Measurements from ENCODE around the gene PNPLA2. TPM values are rescaled to one million over a fixed set of nuclear protein-coding genes. Genes with fewer than 3 reads are reported as not detected.

Gene PNPLA2
- total and polyA plus RNA-seq, 2 donors (not counting 1 experiment from before 2014, with no cell fraction given), result 16.2 to 33.9 TPM

DNA sequence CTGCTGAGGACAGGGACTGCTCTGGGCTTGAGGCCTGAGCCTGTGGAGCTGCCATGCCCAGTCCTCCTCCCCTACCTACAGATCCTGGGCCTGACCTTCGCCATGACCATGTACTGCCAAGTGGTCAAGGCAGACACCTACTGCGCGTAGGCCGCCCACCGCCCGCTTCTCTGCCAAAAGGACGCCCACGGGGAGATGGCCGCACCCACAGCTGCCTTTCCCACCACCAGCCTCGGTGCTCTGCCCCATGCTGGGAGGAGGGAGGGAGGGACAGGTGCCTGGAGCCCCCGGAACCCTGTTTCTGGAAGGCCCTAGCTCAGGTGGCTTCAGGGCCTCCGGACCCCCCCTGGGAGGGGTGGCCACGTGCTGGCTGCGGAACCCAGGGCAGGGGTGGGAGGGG lies 47.8 kb downstream of the PNPLA2 start:
- no peaks in the 10 kb centered on the region for H3K27me3 ChIP-seq (ENCODE audit: control insufficient read depth, insufficient read depth, low read length)
- H3K4me3 ChIP-seq (replicated peaks in 1 of 4; ENCODE audit: control extremely low read depth in 1 of 4, insufficient read depth in 1 of 4, low read depth in 3 of 4, low read length in 4 of 4), result no peak overlapping the region
- no peaks in the 10 kb centered on the region for H3K9me3 ChIP-seq (ENCODE audit: control insufficient read depth, insufficient read depth, low read depth, low read length)
- TF ChIP-seq EZH2 (IDR thresholded peaks at IDR 0.05; ENCODE audit: low read length, missing control alignments), result no peak
- peaks cover 26% of the 10 kb centered on the region for H3K36me3 ChIP-seq (ENCODE audit: control insufficient read depth, insufficient read depth, low read length)
- no peaks in the 10 kb centered on the region for H3K79me2 ChIP-seq (ENCODE audit: control insufficient read depth, insufficient read depth, low read length)
- H3K4me1 ChIP-seq (ENCODE audit: control insufficient read depth, extremely low read depth, insufficient read depth, low read length), result no peaks in the 10 kb centered on the region
- H3K9ac ChIP-seq (ENCODE audit: insufficient read depth, low read length), result no peak overlapping the region
- H3K4me2 ChIP-seq (ENCODE audit: extremely low read depth, insufficient read depth, low read length), result no peak overlapping the region
- H2AFZ ChIP-seq (ENCODE audit: low read length), result no peak overlapping the region
- no peak for DNase-seq (ENCODE audit: low read depth in 2 of 2)
- H4K20me1 ChIP-seq (ENCODE audit: control insufficient read depth, extremely low read depth, insufficient read depth, low read length), result no peaks in the 10 kb centered on the region
- no peak overlapping the region for H3K27ac ChIP-seq (ENCODE audit: insufficient read depth, low read length)

DNA sequence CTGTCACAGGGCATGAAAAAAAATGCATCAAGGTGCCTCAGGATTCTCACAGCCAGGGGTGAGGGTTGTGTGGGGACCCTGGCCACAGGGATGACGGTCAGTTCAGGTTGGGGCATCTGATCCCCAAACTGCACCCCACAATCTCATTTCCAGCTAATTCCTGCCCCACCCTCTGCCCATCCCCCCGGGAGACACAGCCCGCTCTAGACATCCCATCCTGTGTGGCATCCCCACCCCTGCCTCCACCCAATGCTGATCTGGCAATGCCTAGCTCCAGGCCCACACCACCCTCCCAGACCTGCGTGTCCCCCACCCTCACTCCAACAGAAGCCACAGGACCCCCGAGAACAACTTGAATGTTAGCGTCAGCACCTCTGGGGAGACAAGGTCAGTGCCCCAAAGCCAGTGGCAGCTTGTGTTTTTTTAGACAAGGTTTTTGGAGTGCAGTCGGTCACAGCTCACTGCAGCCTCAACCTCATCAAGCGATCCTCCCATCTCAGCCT lies 49.2 kb downstream of the PNPLA2 start:
- H3K79me2 ChIP-seq (ENCODE audit: control insufficient read depth, insufficient read depth, low read length), result no peaks in the 10 kb centered on the region
- H3K4me2 ChIP-seq (ENCODE audit: extremely low read depth, insufficient read depth, low read length), result no peak overlapping the region
- H2AFZ ChIP-seq (ENCODE audit: low read length), result no peak overlapping the region
- no peaks in the 10 kb centered on the region for H3K27me3 ChIP-seq (ENCODE audit: control insufficient read depth, insufficient read depth, low read length)
- no peaks in the 10 kb centered on the region for H4K20me1 ChIP-seq (ENCODE audit: control insufficient read depth, extremely low read depth, insufficient read depth, low read length)
- H3K36me3 ChIP-seq (ENCODE audit: control insufficient read depth, insufficient read depth, low read length), result peaks cover 17% of the 10 kb centered on the region
- no peak for DNase-seq (ENCODE audit: low read depth in 2 of 2)
- H3K9ac ChIP-seq (ENCODE audit: insufficient read depth, low read length), result no peak overlapping the region
- H3K4me1 ChIP-seq (ENCODE audit: control insufficient read depth, extremely low read depth, insufficient read depth, low read length), result peaks cover 8% of the 10 kb centered on the region
- TF ChIP-seq CTCF (conservative IDR thresholded peaks at IDR 0.05 in 1 of 2, IDR thresholded peaks at IDR 0.05 in 1 of 2; ENCODE audit: low read depth in 1 of 2, low read length in 2 of 2) (no peak), EZH2 (IDR thresholded peaks at IDR 0.05; ENCODE audit: low read length, missing control alignments) (no peak)
- H3K9me3 ChIP-seq (ENCODE audit: control insufficient read depth, insufficient read depth, low read depth, low read length), result no peaks in the 10 kb centered on the region
- no peak overlapping the region for H3K27ac ChIP-seq (ENCODE audit: insufficient read depth, low read length)
- H3K4me3 ChIP-seq (replicated peaks in 1 of 4; ENCODE audit: control extremely low read depth in 1 of 4, insufficient read depth in 1 of 4, low read depth in 3 of 4, low read length in 4 of 4), result no peak overlapping the region

GRCh38 chr11:868394-868793 lies 49.7 kb downstream of the PNPLA2 start:
- Histone ChIP-seq H3K79me2 (ENCODE audit: control insufficient read depth, insufficient read depth, low read length) (no peaks in the 10 kb centered on the region), H3K4me2 (ENCODE audit: extremely low read depth, insufficient read depth, low read length) (no peak overlapping the region), H3K4me3 (replicated peaks in 1 of 4; ENCODE audit: control extremely low read depth in 1 of 4, insufficient read depth in 1 of 4, low read depth in 3 of 4, low read length in 4 of 4) (no peak overlapping the region), H3K9ac (ENCODE audit: insufficient read depth, low read length) (no peak overlapping the region), H4K20me1 (ENCODE audit: control insufficient read depth, extremely low read depth, insufficient read depth, low read length) (no peaks in the 10 kb centered on the region), H2AFZ (ENCODE audit: low read length) (no peak overlapping the region), H3K27ac (ENCODE audit: insufficient read depth, low read length) (no peak overlapping the region), H3K36me3 (ENCODE audit: control insufficient read depth, insufficient read depth, low read length) (peaks cover 14% of the 10 kb centered on the region), H3K27me3 (ENCODE audit: control insufficient read depth, insufficient read depth, low read length) (no peaks in the 10 kb centered on the region), H3K4me1 (ENCODE audit: control insufficient read depth, extremely low read depth, insufficient read depth, low read length) (peaks cover 11% of the 10 kb centered on the region), H3K9me3 (ENCODE audit: control insufficient read depth, insufficient read depth, low read depth, low read length) (no peaks in the 10 kb centered on the region)
- no peak for DNase-seq (ENCODE audit: low read depth in 2 of 2)
- TF ChIP-seq CTCF (conservative IDR thresholded peaks at IDR 0.05 in 1 of 2, IDR thresholded peaks at IDR 0.05 in 1 of 2; ENCODE audit: low read depth in 1 of 2, low read length in 2 of 2) (no peak), EZH2 (IDR thresholded peaks at IDR 0.05; ENCODE audit: low read length, missing control alignments) (no peak)
